Measurements from ENCODE around the gene SPATA6L.

Gene SPATA6L

GRCh38 chr9:4555236-4555635 is 111.0 kb downstream of the SPATA6L start:
- Histone ChIP-seq H3K4ac (ENCODE audit: low read depth, low read length) (no peak overlapping the region), H3K36me3 (ENCODE audit: control insufficient read depth, insufficient read depth, low read length) (no peaks in the 10 kb centered on the region), H3K4me3 (ENCODE audit: low read length) (no peak overlapping the region), H3K56ac (ENCODE audit: low read length) (no peak overlapping the region), H4K8ac (ENCODE audit: low read depth, low read length) (no peak overlapping the region), H2BK15ac (replicated peaks; ENCODE audit: low read depth) (no peak overlapping the region), H3K18ac (ENCODE audit: low read length) (no peak overlapping the region), H3K9ac (ENCODE audit: low read length) (no peak overlapping the region), H2BK120ac (ENCODE audit: low read depth, low read length) (no peak overlapping the region), H2AK5ac (ENCODE audit: low read length) (no peak overlapping the region), H3K27me3 (ENCODE audit: insufficient read depth, low read length, poor library complexity) (no peaks in the 10 kb centered on the region), H3K4me2 (ENCODE audit: low read length) (no peak overlapping the region), H3K23ac (ENCODE audit: low read length) (no peak overlapping the region), H3K27ac (ENCODE audit: low read depth, low read length) (no peak overlapping the region), H3K4me1 (ENCODE audit: control insufficient read depth, low read depth, low read length) (no peaks in the 10 kb centered on the region), H4K5ac (ENCODE audit: low read length) (no peak overlapping the region), H3K79me2 (ENCODE audit: control insufficient read depth, insufficient read depth, low read length) (no peaks in the 10 kb centered on the region), H2BK5ac (ENCODE audit: low read length) (no peak overlapping the region), H3K79me1 (ENCODE audit: low read length) (no peaks in the 10 kb centered on the region)
- DNase-seq: no peak
- WGBS (ENCODE audit: extremely low coverage, insufficient coverage, low lambda C conversion rate): no CpG with 5 or more reads among the region's 2 CpGs

GRCh38 chr9:4553951-4554381 is 112.3 kb downstream of the SPATA6L start:
- H3K18ac ChIP-seq (ENCODE audit: low read length): no peak overlapping the region
- no peaks in the 10 kb centered on the region for H3K79me1 ChIP-seq (ENCODE audit: low read length)

GRCh38 chr9:4550777-4551484 is 115.3 kb downstream of the SPATA6L start:
- Histone ChIP-seq H2AK5ac (ENCODE audit: low read length) (no peak overlapping the region), H2BK15ac (replicated peaks; ENCODE audit: low read depth) (no peak overlapping the region), H3K27ac (ENCODE audit: low read depth, low read length) (no peak overlapping the region), H3K56ac (ENCODE audit: low read length) (no peak overlapping the region), H3K36me3 (ENCODE audit: control insufficient read depth, insufficient read depth, low read length) (no peaks in the 10 kb centered on the region), H3K4me1 (ENCODE audit: control insufficient read depth, low read depth, low read length) (no peaks in the 10 kb centered on the region), H4K8ac (ENCODE audit: low read depth, low read length) (no peak overlapping the region), H3K27me3 (ENCODE audit: insufficient read depth, low read length, poor library complexity) (no peaks in the 10 kb centered on the region), H2BK5ac (ENCODE audit: low read length) (no peak overlapping the region), H3K4ac (ENCODE audit: low read depth, low read length) (no peak overlapping the region), H2BK120ac (ENCODE audit: low read depth, low read length) (no peak overlapping the region), H4K5ac (ENCODE audit: low read length) (no peak overlapping the region), H3K18ac (ENCODE audit: low read length) (no peak overlapping the region), H3K23ac (ENCODE audit: low read length) (no peak overlapping the region), H3K9ac (ENCODE audit: low read length) (no peak overlapping the region), H3K4me2 (ENCODE audit: low read length) (no peak overlapping the region), H3K79me1 (ENCODE audit: low read length) (no peaks in the 10 kb centered on the region), H3K4me3 (ENCODE audit: low read length) (no peak overlapping the region), H3K79me2 (ENCODE audit: control insufficient read depth, insufficient read depth, low read length) (no peaks in the 10 kb centered on the region)
- no peak for DNase-seq
- no CpG with 5 or more reads among the region's 4 CpGs for WGBS (ENCODE audit: extremely low coverage, insufficient coverage, low lambda C conversion rate)

More at GRCh38 chr9:4553951-4554381, 112.3 kb downstream of the SPATA6L start:
- Histone ChIP-seq H3K79me2 (ENCODE audit: control insufficient read depth, insufficient read depth, low read length) (no peaks in the 10 kb centered on the region), H3K9ac (ENCODE audit: low read length) (no peak overlapping the region), H2BK5ac (ENCODE audit: low read length) (no peak overlapping the region), H3K27me3 (ENCODE audit: insufficient read depth, low read length, poor library complexity) (no peaks in the 10 kb centered on the region), H3K4me3 (ENCODE audit: low read length) (no peak overlapping the region), H3K56ac (ENCODE audit: low read length) (no peak overlapping the region), H4K5ac (ENCODE audit: low read length) (no peak overlapping the region), H3K4ac (ENCODE audit: low read depth, low read length) (no peak overlapping the region), H2AK5ac (ENCODE audit: low read length) (no peak overlapping the region), H3K4me1 (ENCODE audit: control insufficient read depth, low read depth, low read length) (no peaks in the 10 kb centered on the region), H3K27ac (ENCODE audit: low read depth, low read length) (no peak overlapping the region), H3K23ac (ENCODE audit: low read length) (no peak overlapping the region), H3K4me2 (ENCODE audit: low read length) (no peak overlapping the region), H2BK120ac (ENCODE audit: low read depth, low read length) (no peak overlapping the region), H4K8ac (ENCODE audit: low read depth, low read length) (no peak overlapping the region), H3K36me3 (ENCODE audit: control insufficient read depth, insufficient read depth, low read length) (no peaks in the 10 kb centered on the region), H2BK15ac (replicated peaks; ENCODE audit: low read depth) (no peak overlapping the region)
- DNase-seq: no peak
- no CpG with 5 or more reads among the region's 1 CpG for WGBS (ENCODE audit: extremely low coverage, insufficient coverage, low lambda C conversion rate)

- Histone ChIP-seq H3K79me1 (ENCODE audit: low read length) (no peaks in the 10 kb centered on the region), H3K36me3 (ENCODE audit: control insufficient read depth, insufficient read depth, low read length) (no peaks in the 10 kb centered on the region), H3K4ac (ENCODE audit: low read depth, low read length) (no peak overlapping the region), H3K27ac (ENCODE audit: low read depth, low read length) (no peak overlapping the region), H2BK15ac (replicated peaks; ENCODE audit: low read depth) (no peak overlapping the region), H2AK5ac (ENCODE audit: low read length) (no peak overlapping the region), H3K18ac (ENCODE audit: low read length) (no peak overlapping the region), H3K79me2 (ENCODE audit: control insufficient read depth, insufficient read depth, low read length) (no peaks in the 10 kb centered on the region), H3K23ac (ENCODE audit: low read length) (no peak overlapping the region), H4K8ac (ENCODE audit: low read depth, low read length) (no peak overlapping the region), H3K4me1 (ENCODE audit: control insufficient read depth, low read depth, low read length) (no peaks in the 10 kb centered on the region), H3K4me3 (ENCODE audit: low read length) (no peak overlapping the region), H3K27me3 (ENCODE audit: insufficient read depth, low read length, poor library complexity) (no peaks in the 10 kb centered on the region), H3K4me2 (ENCODE audit: low read length) (no peak overlapping the region), H3K9ac (ENCODE audit: low read length) (no peak overlapping the region), H2BK120ac (ENCODE audit: low read depth, low read length) (no peak overlapping the region), H4K5ac (ENCODE audit: low read length) (no peak overlapping the region), H2BK5ac (ENCODE audit: low read length) (no peak overlapping the region), H3K56ac (ENCODE audit: low read length) (no peak overlapping the region)
- no CpG with 5 or more reads among the region's 4 CpGs for WGBS (ENCODE audit: extremely low coverage, insufficient coverage, low lambda C conversion rate)
- DNase-seq: no peak
Measured at GRCh38 chr9:4549751-4550295, 116.5 kb downstream of the SPATA6L start.

- H3K4me1 ChIP-seq (ENCODE audit: control insufficient read depth, low read depth, low read length): no peaks in the 10 kb centered on the region
- no peaks in the 10 kb centered on the region for H3K36me3 ChIP-seq (ENCODE audit: control insufficient read depth, insufficient read depth, low read length)
- no peak overlapping the region for H3K4me2 ChIP-seq (ENCODE audit: low read length)
- no peak overlapping the region for H3K23ac ChIP-seq (ENCODE audit: low read length)
- no peak overlapping the region for H2BK5ac ChIP-seq (ENCODE audit: low read length)
- no peaks in the 10 kb centered on the region for H3K79me1 ChIP-seq (ENCODE audit: low read length)
- no peaks in the 10 kb centered on the region for H3K79me2 ChIP-seq (ENCODE audit: control insufficient read depth, insufficient read depth, low read length)
- DNase-seq: peak; percentile 75
- WGBS (ENCODE audit: extremely low coverage, insufficient coverage, low lambda C conversion rate): no CpG with 5 or more reads among the region's 11 CpGs
- no peak overlapping the region for H3K27ac ChIP-seq (ENCODE audit: low read depth, low read length)
- no peak overlapping the region for H2BK15ac ChIP-seq (replicated peaks; ENCODE audit: low read depth)
- H4K8ac ChIP-seq (ENCODE audit: low read depth, low read length): no peak overlapping the region
- H3K56ac ChIP-seq (ENCODE audit: low read length): no peak overlapping the region
- no peak overlapping the region for H3K4me3 ChIP-seq (ENCODE audit: low read length)
- H4K5ac ChIP-seq (ENCODE audit: low read length): no peak overlapping the region
- H3K9ac ChIP-seq (ENCODE audit: low read length): no peak overlapping the region
- no peak overlapping the region for H3K18ac ChIP-seq (ENCODE audit: low read length)
- no peak overlapping the region for H2AK5ac ChIP-seq (ENCODE audit: low read length)
- no peak overlapping the region for H2BK120ac ChIP-seq (ENCODE audit: low read depth, low read length)
- no peak overlapping the region for H3K4ac ChIP-seq (ENCODE audit: low read depth, low read length)
- no peaks in the 10 kb centered on the region for H3K27me3 ChIP-seq (ENCODE audit: insufficient read depth, low read length, poor library complexity)
Measured at GRCh38 chr9:4548811-4549725, 117.2 kb downstream of the SPATA6L start.
